Naive B cell (primary cell): Measurements from ENCODE around the gene HGFAC. TPM values are rescaled to one million over a fixed set of nuclear protein-coding genes. Genes with fewer than 3 reads are reported as not detected.

Experiments
- ATAC-seq, 2 donors: fragments of 150-1000 bp; cut with Tn5 transposase; 2 replicates each; pipeline ENCODE4 v1.10.0; 2021; ENCODE audit warnings: low read depth in 2 of 2, mild to moderate bottlenecking in 2 of 2, moderate library complexity in 2 of 2
- DNase-seq: peaks from one replicate; pipeline ENCODE4 v3.0.0; 2022
- H3K27ac Mint-ChIP-seq, 6 donors: one replicate each; pipeline ENCODE4 v1.8.0; 2020 to 2022; ENCODE audit warnings: mild to moderate bottlenecking in 6 of 6, mixed read lengths in 6 of 6, moderate library complexity in 5 of 6, inconsistent platforms in 2 of 6
- H3K27me3 Mint-ChIP-seq, 3 donors: one replicate each; pipeline ENCODE4 v1.8.0; 2021 to 2022; ENCODE audit warnings: mixed read lengths in 3 of 3, mild to moderate bottlenecking in 1 of 3
- H3K36me3 Mint-ChIP-seq, 2 donors: one replicate each; pipeline ENCODE4 v1.8.0; 2020 to 2022; ENCODE audit warnings: mixed read lengths in 2 of 2, inconsistent platforms in 1 of 2, mild to moderate bottlenecking in 1 of 2
- H3K4me1 Mint-ChIP-seq, 3 donors: one replicate each; pipeline ENCODE4 v1.8.0; 2020 to 2022; ENCODE audit warnings: mixed read lengths in 3 of 3, inconsistent platforms in 1 of 3, mild to moderate bottlenecking in 1 of 3, moderate library complexity in 1 of 3
- H3K4me3 Mint-ChIP-seq, 8 donors: one replicate each; pipeline ENCODE4 v1.8.0; 2020 to 2022; ENCODE audit warnings: mild to moderate bottlenecking in 8 of 8, mixed read lengths in 8 of 8, moderate library complexity in 8 of 8, inconsistent platforms in 2 of 8
- H3K9me3 Mint-ChIP-seq, 7 donors: one replicate each; pipeline ENCODE4 v1.8.0; 2020 to 2022; ENCODE audit warnings: mixed read lengths in 7 of 7, mild to moderate bottlenecking in 5 of 7, inconsistent platforms in 2 of 7, moderate library complexity in 1 of 7
- polyA plus RNA-seq, 6 donors: library from polyadenylated mRNA; unstranded; fragments of 300-500 nt; fragmentation: Illumina TruSeq; gene quantifications; one replicate each; pipeline ENCODE4 v1.2.3, GENCODE V29; 2021; ENCODE audit warnings: low read depth in 6 of 6

The HGFAC gene
- polyA plus RNA-seq, 6 donors from 2014 or later = not detected

GRCh38 chr4:3413675-3414420 is 27.9 kb upstream of the HGFAC start:
- Mint-ChIP-seq H3K27ac (peak overlapping the region in 1 of 6 donors; percentile 21), H3K4me1 (peaks cover 5 to 15% (median 9%) of the 10 kb centered on the region in 3 donors), H3K4me3 (no peak overlapping the region), H3K27me3 (no peaks in the 10 kb centered on the region), H3K36me3 (peaks cover 0 to 8% of the 10 kb centered on the region in 2 donors), H3K9me3 (peaks cover 0 to 2% (median 0%) of the 10 kb centered on the region in 7 donors)
- no peak for DNase-seq
- peak; percentile 18 to 21 for ATAC-seq

GRCh38 chr4:3414421-3415279 is 27.1 kb upstream of the HGFAC start:
- Mint-ChIP-seq H3K4me3 (peak overlapping the region in 1 of 8 donors; percentile 47), H3K4me1 (peaks cover 5 to 15% (median 9%) of the 10 kb centered on the region in 3 donors), H3K9me3 (peaks cover 0 to 2% (median 0%) of the 10 kb centered on the region in 7 donors), H3K27ac (peak overlapping the region in 3 of 6 donors; percentile 74 to 78 (median 76)), H3K27me3 (no peaks in the 10 kb centered on the region), H3K36me3 (peaks cover 0 to 8% of the 10 kb centered on the region in 2 donors)
- ATAC-seq (peak; percentile 52 to 54), DNase-seq (no peak)

GRCh38 chr4:3415471-3416141 is 26.2 kb upstream of the HGFAC start:
- H3K4me1 Mint-ChIP-seq = peaks cover 5 to 15% (median 9%) of the 10 kb centered on the region in 3 donors
- H3K36me3 Mint-ChIP-seq = peaks cover 0 to 8% of the 10 kb centered on the region in 2 donors
- no peak overlapping the region for H3K4me3 Mint-ChIP-seq
- H3K9me3 Mint-ChIP-seq = peaks cover 0 to 2% (median 0%) of the 10 kb centered on the region in 7 donors
- H3K27ac Mint-ChIP-seq = no peak overlapping the region
- DNase-seq (no peak), ATAC-seq (no peak)
- no peaks in the 10 kb centered on the region for H3K27me3 Mint-ChIP-seq

GRCh38 chr4:3416270-3416669 is 25.5 kb upstream of the HGFAC start:
- Mint-ChIP-seq H3K27ac (no peak overlapping the region), H3K4me1 (peaks cover 5 to 11% (median 9%) of the 10 kb centered on the region in 3 donors), H3K27me3 (no peaks in the 10 kb centered on the region), H3K9me3 (peaks cover 0 to 2% (median 0%) of the 10 kb centered on the region in 7 donors), H3K36me3 (peaks cover 0 to 8% of the 10 kb centered on the region in 2 donors), H3K4me3 (no peak overlapping the region)
- DNase-seq (no peak), ATAC-seq (no peak)

GRCh38 chr4:3416821-3417221 is 24.9 kb upstream of the HGFAC start:
- Mint-ChIP-seq H3K4me3 (no peak overlapping the region), H3K9me3 (peaks cover 0 to 2% (median 0%) of the 10 kb centered on the region in 7 donors), H3K36me3 (peaks cover 0 to 8% of the 10 kb centered on the region in 2 donors), H3K4me1 (peaks cover 5 to 9% (median 8%) of the 10 kb centered on the region in 3 donors), H3K27me3 (no peaks in the 10 kb centered on the region), H3K27ac (no peak overlapping the region)
- no peak for DNase-seq
- ATAC-seq = no peak

GRCh38 chr4:3417448-3417847 is 24.3 kb upstream of the HGFAC start:
- H3K36me3 Mint-ChIP-seq = peaks cover 0 to 8% of the 10 kb centered on the region in 2 donors
- no peak overlapping the region for H3K27ac Mint-ChIP-seq
- no peaks in the 10 kb centered on the region for H3K27me3 Mint-ChIP-seq
- H3K4me3 Mint-ChIP-seq = peak overlapping the region in 1 of 8 donors; percentile 70
- H3K9me3 Mint-ChIP-seq = peaks cover 0 to 2% (median 0%) of the 10 kb centered on the region in 7 donors
- DNase-seq (no peak), ATAC-seq (no peak)
- H3K4me1 Mint-ChIP-seq = peaks cover 5 to 9% (median 8%) of the 10 kb centered on the region in 3 donors

GRCh38 chr4:3418029-3418762 is 23.6 kb upstream of the HGFAC start:
- Mint-ChIP-seq H3K4me3 (no peak overlapping the region), H3K27ac (peak overlapping the region in 1 of 6 donors; percentile 1), H3K9me3 (peaks cover 0 to 2% (median 0%) of the 10 kb centered on the region in 7 donors), H3K27me3 (no peaks in the 10 kb centered on the region), H3K4me1 (peaks cover 5 to 9% (median 8%) of the 10 kb centered on the region in 3 donors), H3K36me3 (peaks cover 0 to 8% of the 10 kb centered on the region in 2 donors)
- ATAC-seq (no peak), DNase-seq (no peak)

- peaks cover 0 to under 1% of the 10 kb centered on the region in 2 donors for H3K36me3 Mint-ChIP-seq
- no peaks in the 10 kb centered on the region for H3K4me1 Mint-ChIP-seq
- no peaks in the 10 kb centered on the region for H3K27me3 Mint-ChIP-seq
- H3K27ac Mint-ChIP-seq = no peak overlapping the region
- no peaks in the 10 kb centered on the region for H3K9me3 Mint-ChIP-seq
- H3K4me3 Mint-ChIP-seq = no peak overlapping the region
- DNase-seq (no peak), ATAC-seq (no peak)
Observed at GRCh38 chr4:3419836-3420605, 21.7 kb upstream of the HGFAC start.

- Mint-ChIP-seq H3K9me3 (no peaks in the 10 kb centered on the region), H3K4me1 (peaks cover 0 to 3% (median 0%) of the 10 kb centered on the region in 3 donors), H3K4me3 (no peak overlapping the region), H3K36me3 (no peaks in the 10 kb centered on the region), H3K27me3 (no peaks in the 10 kb centered on the region), H3K27ac (no peak overlapping the region)
- ATAC-seq (no peak), DNase-seq (no peak)
Observed at GRCh38 chr4:3420606-3420955, 21.2 kb upstream of the HGFAC start.

- DNase-seq (no peak), ATAC-seq (no peak)
- no peak overlapping the region for H3K4me3 Mint-ChIP-seq
- no peaks in the 10 kb centered on the region for H3K27me3 Mint-ChIP-seq
- H3K36me3 Mint-ChIP-seq = no peaks in the 10 kb centered on the region
- no peaks in the 10 kb centered on the region for H3K9me3 Mint-ChIP-seq
- peak overlapping the region in 1 of 6 donors; percentile 42 for H3K27ac Mint-ChIP-seq
- H3K4me1 Mint-ChIP-seq = peaks cover 0 to 3% (median 0%) of the 10 kb centered on the region in 3 donors
Observed at GRCh38 chr4:3420956-3421355, 20.8 kb upstream of the HGFAC start.

GRCh38 chr4:3421470-3421869 is 20.3 kb upstream of the HGFAC start:
- ATAC-seq (no peak), DNase-seq (no peak)
- Mint-ChIP-seq H3K27ac (no peak overlapping the region), H3K9me3 (no peaks in the 10 kb centered on the region), H3K27me3 (no peaks in the 10 kb centered on the region), H3K4me1 (peaks cover 0 to 3% (median 2%) of the 10 kb centered on the region in 3 donors), H3K36me3 (no peaks in the 10 kb centered on the region), H3K4me3 (no peak overlapping the region)

- no peak for DNase-seq
- Mint-ChIP-seq H3K4me3 (no peak overlapping the region), H3K27me3 (no peaks in the 10 kb centered on the region), H3K9me3 (no peaks in the 10 kb centered on the region), H3K36me3 (no peaks in the 10 kb centered on the region), H3K4me1 (peaks cover 0 to 5% (median 3%) of the 10 kb centered on the region in 3 donors), H3K27ac (peak overlapping the region in 1 of 6 donors; percentile 32)
- no peak for ATAC-seq
Observed at GRCh38 chr4:3422241-3422801, 19.4 kb upstream of the HGFAC start.
